B cell (primary cell): ENCODE results near the gene NMT1. TPM values are rescaled to one million over a fixed set of nuclear protein-coding genes. Genes with fewer than 3 reads are reported as not detected.

Experiments
- ATAC-seq: fragments of 200-7000 bp; cut with Tn5 transposase; one replicate; pipeline ENCODE4 v1.10.0; 2021; ENCODE audit warnings: low read depth, mild to moderate bottlenecking, moderate number of reproducible peaks, moderate library complexity
- CTCF ChIA-PET: fragments of 350-600 bp; sonication (Branson Sonifier 250); formaldehyde crosslinking; loops from one replicate; lab custom pipeline; 2021; ENCODE audit warnings: antibody characterized with exemption, inconsistent platforms; lab: Charles Lee
- POLR2A ChIA-PET: fragments of 350-600 bp; sonication (Branson Sonifier 250); formaldehyde crosslinking; loops from one replicate; lab custom pipeline; 2021; ENCODE audit warnings: antibody characterized with exemption; lab: Charles Lee
- DNase-seq: peaks from one replicate; pipeline ENCODE4 v3.0.0; 2013
- H2AFZ ChIP-seq: 2 replicates; pipeline ENCODE4 v1.6.1; 2012; ENCODE audit warnings: mild to moderate bottlenecking, low read depth, low read length; ENCODE audit not compliant: insufficient read depth, poor library complexity, severe bottlenecking
- H3K27ac ChIP-seq, 2 donors: 1 replicate in 1 of 2; 2 replicates in 1 of 2; pipeline ENCODE4 v1.5.1; 2012 to 2013; ENCODE audit warnings: low read length in 2 of 2, mild to moderate bottlenecking in 2 of 2, moderate library complexity in 1 of 2
- H3K27me3 ChIP-seq, 4 experiments: fragments of 200-600 bp in 1 of 4; sonication (generic) in 1 of 4; replicated peaks in 1 of 4; 1 replicate in 2 of 4; 2 replicates in 2 of 4; pipeline versions ENCODE4 v1.6.1 to v1.7.0; 2013 to 2016; ENCODE audit warnings: low read length in 3 of 4, mild to moderate bottlenecking in 2 of 4, mixed read lengths in 1 of 4, moderate library complexity in 1 of 4; ENCODE audit not compliant: insufficient read depth in 4 of 4, control insufficient read depth in 3 of 4; ENCODE audit errors: control extremely low read depth in 1 of 4
- H3K36me3 ChIP-seq, 2 experiments: replicated peaks in 1 of 2; 1 replicate in 1 of 2; 2 replicates in 1 of 2; pipeline versions ENCODE4 v1.6.1 to v1.7.1; 2013; ENCODE audit warnings: low read length in 1 of 2; ENCODE audit not compliant: insufficient read depth in 2 of 2, control insufficient read depth in 1 of 2; ENCODE audit errors: control extremely low read depth in 1 of 2, extremely low read depth in 1 of 2
- H3K4me1 ChIP-seq, 2 donors: fragments of 200-600 bp in 1 of 2; sonication (generic) in 1 of 2; 1 replicate in 1 of 2; 2 replicates in 1 of 2; pipeline versions ENCODE4 v1.5.1 to v1.6.1; 2013 to 2017; ENCODE audit warnings: low read length in 2 of 2; ENCODE audit not compliant: control insufficient read depth in 2 of 2, insufficient read depth in 2 of 2
- H3K4me2 ChIP-seq: replicated peaks from 2 replicates; pipeline ENCODE3; 2012; ENCODE audit warnings: mild to moderate bottlenecking, low read depth, low read length; ENCODE audit not compliant: poor library complexity, severe bottlenecking
- H3K4me3 ChIP-seq, 5 experiments: fragments of 200-600 bp in 1 of 5; sonication (generic) in 1 of 5; 1 replicate in 3 of 5; 2 replicates in 2 of 5; pipeline versions ENCODE4 v1.5.1 to v1.7.0; 2011 to 2016; ENCODE audit warnings: low read length in 4 of 5, mild to moderate bottlenecking in 4 of 5, low read depth in 2 of 5, control low read depth in 1 of 5, moderate library complexity in 1 of 5; ENCODE audit not compliant: insufficient read depth in 1 of 5; ENCODE audit errors: control extremely low read depth in 1 of 5, extremely low read depth in 1 of 5
- H3K79me2 ChIP-seq: fragments of 200-600 bp; sonication (generic); one replicate; pipeline ENCODE4 v1.6.0; 2016; ENCODE audit warnings: low read length; ENCODE audit not compliant: control insufficient read depth, insufficient read depth
- H3K9ac ChIP-seq: fragments of 200-600 bp; sonication (generic); 2 replicates; pipeline ENCODE4 v1.6.1; 2017; ENCODE audit warnings: mild to moderate bottlenecking, low read length, moderate library complexity
- H3K9me3 ChIP-seq, 3 donors: one replicate each; pipeline versions ENCODE4 v1.6.1 to v1.7.1; 2013; ENCODE audit warnings: low read length in 2 of 3; ENCODE audit not compliant: control insufficient read depth in 2 of 3, insufficient read depth in 1 of 3; ENCODE audit errors: control extremely low read depth in 1 of 3
- H4K20me1 ChIP-seq: 2 replicates; pipeline ENCODE4 v1.6.0; 2012; ENCODE audit warnings: mild to moderate bottlenecking, low read length; ENCODE audit not compliant: insufficient read depth, control insufficient read depth, poor library complexity, severe bottlenecking
- H3K27ac Mint-ChIP-seq: one replicate; pipeline ENCODE4 v1.8.0; 2021; ENCODE audit warnings: mixed read lengths
- H3K27me3 Mint-ChIP-seq: one replicate; pipeline ENCODE4 v1.8.0; 2021; ENCODE audit warnings: mixed read lengths
- H3K4me1 Mint-ChIP-seq: one replicate; pipeline ENCODE4 v1.8.0; 2021; ENCODE audit warnings: mixed read lengths
- H3K4me3 Mint-ChIP-seq: one replicate; pipeline ENCODE4 v1.8.0; 2021; ENCODE audit warnings: mixed read lengths
- H3K9me3 Mint-ChIP-seq: one replicate; pipeline ENCODE4 v1.8.0; 2022; ENCODE audit warnings: mixed read lengths; ENCODE audit not compliant: insufficient read depth
- CTCF ChIP-seq: fragments of 200-600 bp; IDR thresholded peaks from one replicate; pipeline ENCODE4 v1.8.0; 2022; ENCODE audit warnings: antibody characterized with exemption, mild to moderate bottlenecking
- EZH2 ChIP-seq: IDR thresholded peaks from 2 replicates; pipeline ENCODE4 v1.6.1; 2012; ENCODE audit warnings: borderline replicate concordance, low read depth, mild to moderate bottlenecking, moderate library complexity, low read length; ENCODE audit not compliant: insufficient read depth, poor library complexity, severe bottlenecking
- WGBS: methylation state at CpG from one replicate; pipeline ENCODE4 v1.1.5; 2013; ENCODE audit warnings: missing lambda C conversion rate; ENCODE audit not compliant: insufficient coverage; 5-methylcytosine and 5-hydroxymethylcytosine counted together
- intact Hi-C: fragments of 100-400 bp; cut with micrococcal nuclease; formaldehyde crosslinking; loops from one replicate; pipeline ENCODE4 v1.10.0; 2022
- polyA plus RNA-seq: library from polyadenylated mRNA; depleted of rRNA; stranded (reverse); fragments of >200 nt; gene quantifications from 2 replicates; pipeline ENCODE4 v1.2.3, GENCODE V29; 2012
- total RNA-seq, 2 donors: library from RNA; stranded (reverse); fragments of 120-200 nt in 1 of 2; gene quantifications; 1 replicate in 1 of 2; 2 replicates in 1 of 2; pipeline versions ENCODE4 v1.2.3 to v1.2.4, GENCODE V29; 2013 to 2022

The NMT1 gene
- total and polyA plus RNA-seq, 2 donors (not counting 1 experiment from before 2014, with no cell fraction given): 30.1 to 134 TPM

- H3K9ac ChIP-seq: no peak overlapping the region
- H3K4me1 ChIP-seq: peaks cover 9 to 18% of the 10 kb centered on the region in 2 donors
- H3K36me3 ChIP-seq: peaks cover 1 to 22% of the 10 kb centered on the region in 2 experiments
- TF ChIP-seq CTCF (no peak), EZH2 (no peak)
- no peak for ATAC-seq
- Mint-ChIP-seq H3K4me1 (peaks cover 31% of the 10 kb centered on the region), H3K27ac (no peak overlapping the region), H3K27me3 (no peaks in the 10 kb centered on the region), H3K9me3 (no peaks in the 10 kb centered on the region), H3K4me3 (no peak overlapping the region)
- no peak for DNase-seq
- H3K9me3 ChIP-seq: no peaks in the 10 kb centered on the region
- H3K4me3 ChIP-seq: no peak overlapping the region
- H3K79me2 ChIP-seq: peaks cover 95% of the 10 kb centered on the region
- H2AFZ ChIP-seq: no peak overlapping the region
- peak overlapping the region in 1 of 2 donors; percentile 4 for H3K27ac ChIP-seq
- no peak overlapping the region for H3K4me2 ChIP-seq
- peaks cover 78% of the 10 kb centered on the region for H4K20me1 ChIP-seq
- CTCF ChIA-PET: interaction anchor here (1.1 to 1.3 kb wide), 2 partner anchors 32 to 147 kb away, joined by 3 to 5 read pairs; no protein-coding TSS in a partner anchor
- intact Hi-C loops: loop anchor here (10.0 kb wide), 1 partner anchor 1127 kb away; the partner anchor contains the start of gene KANSL1
- POLR2A ChIA-PET: no interaction called here
- WGBS: no CpG with 5 or more reads among the region's 2 CpGs
- H3K27me3 ChIP-seq: no peaks in the 10 kb centered on the region
Observed at GRCh38 chr17:45067637-45068036, 6.5 kb downstream of the NMT1 start.

GRCh38 chr17:45070001-45070400 lies 8.9 kb downstream of the NMT1 start:
- Mint-ChIP-seq H3K4me3 (no peak overlapping the region), H3K27me3 (no peaks in the 10 kb centered on the region), H3K9me3 (no peaks in the 10 kb centered on the region), H3K27ac (no peak overlapping the region), H3K4me1 (peaks cover 16% of the 10 kb centered on the region)
- no peak overlapping the region for H3K9ac ChIP-seq
- DNase-seq (no peak), ATAC-seq (no peak)
- H3K4me3 ChIP-seq: no peak overlapping the region
- no peaks in the 10 kb centered on the region for H3K9me3 ChIP-seq
- no peaks in the 10 kb centered on the region for H3K27me3 ChIP-seq
- H3K4me2 ChIP-seq: no peak overlapping the region
- H2AFZ ChIP-seq: no peak overlapping the region
- peaks cover 79% of the 10 kb centered on the region for H4K20me1 ChIP-seq
- no peaks in the 10 kb centered on the region for H3K4me1 ChIP-seq
- ChIA-PET POLR2A (no interaction called here), CTCF (interaction anchor here (0.6 to 1.4 kb wide), 4 partner anchors 9 to 149 kb away, joined by 3 to 5 read pairs (median 4); no protein-coding TSS in a partner anchor)
- TF ChIP-seq CTCF: no peak
- no peak for TF ChIP-seq EZH2
- no peak overlapping the region for H3K27ac ChIP-seq
- H3K36me3 ChIP-seq: peaks cover 5 to 36% of the 10 kb centered on the region in 2 experiments
- intact Hi-C loops: loop anchor here (1.0 kb wide), 1 partner anchor 29 kb away; no protein-coding TSS in a partner anchor
- WGBS: 91% methylated on average over 5 of the region's 8 CpGs
- H3K79me2 ChIP-seq: peaks cover 95% of the 10 kb centered on the region
